SIG-M5 treated with dmso at 0.1 percent for 504 hours (cell line): Measurements from ENCODE around the gene CHSY3.

ENCODE experiments used
- DNase-seq: peaks from one replicate; lab custom pipeline; 2025; ENCODE audit not compliant: unreplicated experiment; lab: John Stamatoyannopoulos, UW

CHSY3 gene

GRCh38 chr5:129904102-129904666 lies at the start of gene CHSY3:
TSS of gene CHSY3 (plus strand) at chr5:129904465.
- peak; percentile 64 for DNase-seq

- DNase-seq, result no peak
Measured at GRCh38 chr5:129856325-129856724, 47.9 kb upstream of the CHSY3 start.

GRCh38 chr5:129857116-129857515 lies 47.1 kb upstream of the CHSY3 start:
- DNase-seq, result no peak

- DNase-seq, result no peak
Measured at GRCh38 chr5:129858131-129858675, 46.1 kb upstream of the CHSY3 start.

GRCh38 chr5:129884322-129884721 lies 19.9 kb upstream of the CHSY3 start:
- no peak for DNase-seq

- no peak for DNase-seq
Measured at GRCh38 chr5:129899454-129899853, 4.8 kb upstream of the CHSY3 start.

GRCh38 chr5:129902816-129903215 lies 1.4 kb upstream of the CHSY3 start:
- DNase-seq, result no peak

- no peak for DNase-seq
Measured at GRCh38 chr5:129903466-129904101, 681 bp upstream of the CHSY3 start.

GRCh38 chr5:129904667-129905472 lies 605 bp downstream of the CHSY3 start:
- DNase-seq, result no peak

- DNase-seq, result no peak
Measured at GRCh38 chr5:129905473-129906176, 1.4 kb downstream of the CHSY3 start.

- DNase-seq, result no peak
Measured at GRCh38 chr5:129906177-129906887, 2.1 kb downstream of the CHSY3 start.

GRCh38 chr5:129909225-129909624 lies 5.0 kb downstream of the CHSY3 start:
- no peak for DNase-seq

GRCh38 chr5:129912601-129913255 lies 8.5 kb downstream of the CHSY3 start:
- DNase-seq, result no peak

- no peak for DNase-seq
Measured at GRCh38 chr5:129915415-129915814, 11.2 kb downstream of the CHSY3 start.

- DNase-seq, result no peak
Measured at GRCh38 chr5:129917224-129917623, 13.0 kb downstream of the CHSY3 start.

GRCh38 chr5:129921204-129921603 lies 16.9 kb downstream of the CHSY3 start:
- no peak for DNase-seq

GRCh38 chr5:129930221-129930620 lies 26.0 kb downstream of the CHSY3 start:
- no peak for DNase-seq

GRCh38 chr5:129935626-129936025 lies 31.4 kb downstream of the CHSY3 start:
- DNase-seq, result no peak

- DNase-seq, result no peak
Measured at GRCh38 chr5:129938077-129938476, 33.8 kb downstream of the CHSY3 start.

- no peak for DNase-seq
Measured at GRCh38 chr5:129943936-129944335, 39.7 kb downstream of the CHSY3 start.
